SU-DHL-6 (cell line): Measurements from ENCODE around the gene SDC3.

ENCODE experiments used
- CTCF ChIP-seq: fragments of 200-600 bp; sonication (generic); IDR thresholded peaks from one replicate; pipeline ENCODE4 v1.5.1; 2017; ENCODE audit warnings: antibody characterized with exemption, mild to moderate bottlenecking, low read length, moderate library complexity; ENCODE audit not compliant: insufficient read depth, poor library complexity, severe bottlenecking
- EZH2phosphoT487 ChIP-seq: fragments of 200-600 bp; sonication (generic), shearing (Covaris generic); conservative IDR thresholded peaks from 2 replicates; pipeline ENCODE4 v1.6.1; 2018; ENCODE audit warnings: mild to moderate bottlenecking, antibody characterized with exemption, low read length, moderate library complexity, mixed read lengths

DNA sequence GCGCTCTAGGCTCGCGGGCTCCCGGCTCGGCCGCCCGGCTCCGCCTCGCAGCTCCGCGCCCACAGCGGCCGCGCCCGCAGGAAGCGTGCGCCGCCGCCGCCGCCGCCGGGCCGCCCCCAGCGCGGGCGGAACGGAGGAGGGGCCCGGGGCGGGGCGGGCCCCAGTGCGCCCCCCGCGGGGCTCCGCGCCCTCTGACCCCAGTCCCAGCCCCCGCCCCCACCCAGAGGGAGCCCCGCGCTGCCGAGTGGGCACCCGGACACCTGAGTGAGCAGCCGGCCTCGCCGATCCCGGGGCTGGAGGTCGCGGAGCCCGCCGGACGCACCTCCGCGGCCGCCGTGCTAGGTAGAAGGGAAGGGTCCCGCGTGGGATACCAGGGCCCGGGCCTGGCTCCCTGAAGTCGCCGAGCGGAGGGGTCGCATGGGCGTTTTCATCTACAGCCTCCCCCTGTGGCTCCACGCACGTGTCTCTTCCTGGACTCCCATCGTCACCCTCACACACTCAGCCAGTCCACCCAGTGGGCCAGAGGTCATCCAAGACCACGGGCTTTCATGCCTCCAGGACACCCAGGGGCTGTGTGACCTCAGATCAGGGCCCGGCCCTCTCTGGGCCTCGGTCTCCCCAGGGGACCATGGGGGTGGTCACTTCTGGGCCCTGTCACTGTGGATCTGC, at the start of gene SDC3:
- TF ChIP-seq CTCF, result no peak
- TF ChIP-seq EZH2phosphoT487, result no peak
